ENCODE measurements around the gene SLC35F6.

DNA sequence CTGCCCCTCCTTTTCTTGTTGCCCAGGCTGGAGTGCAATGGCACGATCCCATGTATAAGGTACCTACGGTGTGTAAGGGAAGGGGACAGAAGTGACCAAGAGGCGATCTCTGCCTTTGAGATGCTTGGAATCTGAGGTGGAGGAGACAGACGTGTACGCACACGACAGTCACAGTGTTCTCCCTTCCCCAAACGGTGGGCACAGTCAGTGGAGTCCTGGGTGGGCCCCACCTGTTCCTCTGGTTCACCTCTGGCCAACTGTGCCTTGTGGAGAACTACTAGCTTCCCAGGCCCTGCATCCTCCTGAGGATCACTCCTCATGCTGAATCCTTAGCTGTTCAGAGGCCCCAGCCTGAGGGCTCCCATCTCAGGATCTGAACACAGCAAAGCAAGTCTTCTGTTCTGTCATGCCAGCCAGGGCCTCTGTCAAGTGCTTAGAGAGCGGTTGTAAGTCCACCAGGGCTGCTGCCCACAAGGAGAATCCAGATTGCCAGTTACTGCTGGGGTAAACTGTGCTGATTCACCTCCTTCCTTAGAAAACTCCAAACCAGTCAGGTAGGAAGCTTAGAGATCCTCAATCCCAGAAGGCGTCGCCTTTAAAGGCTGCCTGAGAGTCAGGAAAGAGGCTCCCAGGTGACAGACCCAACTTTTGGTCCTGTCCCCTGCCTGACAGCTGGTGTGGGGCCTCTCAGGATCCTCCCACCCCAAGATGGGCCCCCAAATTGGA is 1.6 kb downstream of the SLC35F6 start:
- TF ChIP-seq, protein P1, sequence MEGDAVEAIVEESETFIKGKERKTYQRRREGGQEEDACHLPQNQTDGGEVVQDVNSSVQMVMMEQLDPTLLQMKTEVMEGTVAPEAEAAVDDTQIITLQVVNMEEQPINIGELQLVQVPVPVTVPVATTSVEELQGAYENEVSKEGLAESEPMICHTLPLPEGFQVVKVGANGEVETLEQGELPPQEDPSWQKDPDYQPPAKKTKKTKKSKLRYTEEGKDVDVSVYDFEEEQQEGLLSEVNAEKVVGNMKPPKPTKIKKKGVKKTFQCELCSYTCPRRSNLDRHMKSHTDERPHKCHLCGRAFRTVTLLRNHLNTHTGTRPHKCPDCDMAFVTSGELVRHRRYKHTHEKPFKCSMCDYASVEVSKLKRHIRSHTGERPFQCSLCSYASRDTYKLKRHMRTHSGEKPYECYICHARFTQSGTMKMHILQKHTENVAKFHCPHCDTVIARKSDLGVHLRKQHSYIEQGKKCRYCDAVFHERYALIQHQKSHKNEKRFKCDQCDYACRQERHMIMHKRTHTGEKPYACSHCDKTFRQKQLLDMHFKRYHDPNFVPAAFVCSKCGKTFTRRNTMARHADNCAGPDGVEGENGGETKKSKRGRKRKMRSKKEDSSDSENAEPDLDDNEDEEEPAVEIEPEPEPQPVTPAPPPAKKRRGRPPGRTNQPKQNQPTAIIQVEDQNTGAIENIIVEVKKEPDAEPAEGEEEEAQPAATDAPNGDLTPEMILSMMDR (IDR thresholded peaks at IDR 0.05), result no peak
- no peak for TF ChIP-seq EZH2 (IDR thresholded peaks at IDR 0.05)
